H1 (cell line): Measurements from ENCODE around the gene ITGA5.

Source experiments
- ASH2L ChIP-seq: fragments of 200-600, 300-600 bp; sonication (generic); IDR thresholded peaks from one replicate; pipeline ENCODE4 v1.7.1; 2017; ENCODE audit warnings: low read length
- CEBPB ChIP-seq: IDR thresholded peaks from 2 replicates; pipeline ENCODE4 v1.6.1; 2012; ENCODE audit warnings: low read depth, low read length
- CTBP2 ChIP-seq: IDR thresholded peaks from 2 replicates; pipeline ENCODE4 v1.7.0; 2011; ENCODE audit warnings: borderline replicate concordance, mild to moderate bottlenecking, moderate library complexity, mixed read lengths, low read length; ENCODE audit not compliant: insufficient read depth, insufficient read length
- CTCF ChIP-seq, 3 experiments: IDR thresholded peaks; 1 replicate in 2 of 3; 2 replicates in 1 of 3; pipeline versions ENCODE4 v1.5.1 to v1.6.1; 2011; ENCODE audit warnings: low read length in 3 of 3, mild to moderate bottlenecking in 3 of 3, inconsistent platforms in 2 of 3, low read depth in 1 of 3, moderate library complexity in 1 of 3; ENCODE audit not compliant: insufficient read depth in 1 of 3; ENCODE audit errors: control extremely low read depth in 1 of 3
- EZH2 ChIP-seq: fragments of 200-600 bp; sonication (generic); IDR thresholded peaks from 2 replicates; pipeline ENCODE4 v1.7.1; 2012; ENCODE audit warnings: low read depth, mild to moderate bottlenecking, moderate library complexity, low read length, inconsistent platforms; ENCODE audit not compliant: severe bottlenecking
- HDAC2 ChIP-seq, 2 experiments: fragments of 300-600 bp in 1 of 2; sonication (generic) in 1 of 2; IDR thresholded peaks; 2 replicates each; pipeline ENCODE4 v1.6.1; 2011 to 2012; ENCODE audit warnings: low read depth in 2 of 2, low read length in 2 of 2, mild to moderate bottlenecking in 2 of 2, moderate library complexity in 2 of 2, borderline replicate concordance in 1 of 2, inconsistent platforms in 1 of 2
- POLR2A ChIP-seq, 2 experiments: IDR thresholded peaks; 1 replicate in 1 of 2; 2 replicates in 1 of 2; pipeline ENCODE4 v1.6.1; 2011; ENCODE audit warnings: low read depth in 2 of 2, low read length in 2 of 2, mild to moderate bottlenecking in 2 of 2; ENCODE audit errors: control extremely low read depth in 1 of 2
- RFX5 ChIP-seq: IDR thresholded peaks from 2 replicates; pipeline ENCODE4 v1.6.1; 2011; ENCODE audit warnings: low read depth, low read length, improper control_type of control experiment, borderline replicate concordance
- SIN3A ChIP-seq, 2 experiments: IDR thresholded peaks in 1 of 2; conservative IDR thresholded peaks in 1 of 2; 2 replicates each; pipeline ENCODE4 v1.6.1; 2011 to 2012; ENCODE audit warnings: low read length in 2 of 2, improper control_type of control experiment in 1 of 2, low read depth in 1 of 2, mild to moderate bottlenecking in 1 of 2
- SP1 ChIP-seq: IDR thresholded peaks from 2 replicates; pipeline ENCODE4 v1.6.1; 2011; ENCODE audit warnings: low read depth, low read length
- SP2 ChIP-seq: IDR thresholded peaks from 2 replicates; pipeline ENCODE4 v1.6.1; 2012; ENCODE audit warnings: mild to moderate bottlenecking, low read length, inconsistent platforms
- TF ChIP-seq, protein P1 (sequence below): IDR thresholded peaks from 2 replicates; pipeline ENCODE4 v1.6.1; 2012; ENCODE audit warnings: low read length, inconsistent platforms

DNA sequence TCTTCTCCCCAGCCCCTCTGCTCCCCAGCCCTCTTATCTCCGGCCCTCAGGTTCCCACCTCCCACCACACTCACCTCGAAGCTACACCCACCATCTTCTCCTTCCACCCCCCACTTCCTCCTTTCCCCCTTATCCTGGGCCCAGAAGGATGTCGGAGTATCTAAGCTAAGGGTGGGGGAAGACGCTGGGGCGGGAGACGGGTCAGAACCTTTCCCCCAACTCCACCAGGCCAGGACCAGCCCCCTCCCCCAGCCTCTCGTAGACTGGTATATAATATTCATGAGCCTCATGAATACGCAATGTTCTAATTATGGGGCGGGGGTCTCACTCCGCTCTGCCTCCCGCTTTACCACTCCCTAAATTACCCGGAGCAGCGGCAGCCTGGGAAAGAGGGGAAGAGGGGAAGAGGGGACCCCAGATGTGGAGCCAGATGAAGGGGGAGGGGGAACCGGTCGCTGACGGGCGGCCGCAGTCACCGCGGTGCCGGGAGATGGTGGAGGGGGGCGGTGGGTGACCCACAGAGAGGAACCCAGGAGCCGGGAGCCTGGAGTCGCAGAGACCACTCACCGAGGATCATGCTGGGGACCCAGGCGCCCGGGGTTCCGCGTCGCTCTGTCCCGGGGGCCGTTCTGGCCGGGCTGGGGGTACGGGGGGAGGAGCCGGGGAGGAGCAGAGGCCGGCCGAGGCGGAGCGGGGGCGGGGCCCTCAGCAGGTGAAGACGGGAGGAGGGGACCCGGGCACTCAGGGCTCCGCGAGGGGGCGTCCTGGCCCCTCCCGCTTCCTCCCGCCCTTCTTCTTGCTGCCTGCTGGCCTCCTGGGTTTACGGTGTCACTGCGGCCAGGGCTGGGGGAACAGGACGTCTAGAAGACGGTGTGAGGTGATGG is 28.2 kb downstream of the ITGA5 start:
- TF ChIP-seq, protein P1, sequence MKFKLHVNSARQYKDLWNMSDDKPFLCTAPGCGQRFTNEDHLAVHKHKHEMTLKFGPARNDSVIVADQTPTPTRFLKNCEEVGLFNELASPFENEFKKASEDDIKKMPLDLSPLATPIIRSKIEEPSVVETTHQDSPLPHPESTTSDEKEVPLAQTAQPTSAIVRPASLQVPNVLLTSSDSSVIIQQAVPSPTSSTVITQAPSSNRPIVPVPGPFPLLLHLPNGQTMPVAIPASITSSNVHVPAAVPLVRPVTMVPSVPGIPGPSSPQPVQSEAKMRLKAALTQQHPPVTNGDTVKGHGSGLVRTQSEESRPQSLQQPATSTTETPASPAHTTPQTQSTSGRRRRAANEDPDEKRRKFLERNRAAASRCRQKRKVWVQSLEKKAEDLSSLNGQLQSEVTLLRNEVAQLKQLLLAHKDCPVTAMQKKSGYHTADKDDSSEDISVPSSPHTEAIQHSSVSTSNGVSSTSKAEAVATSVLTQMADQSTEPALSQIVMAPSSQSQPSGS, result no peak
- TF ChIP-seq HDAC2 (IDR thresholded peaks at IDR 0.05; ENCODE audit: borderline replicate concordance in 1 of 2, low read depth in 2 of 2, low read length in 2 of 2) (no peak), EZH2 (no peak), SP2 (no peak), RFX5 (no peak), CTBP2 (no peak), CTCF (IDR thresholded peaks at IDR 0.05; ENCODE audit: control extremely low read depth in 1 of 3, insufficient read depth in 1 of 3, low read depth in 1 of 3, low read length in 3 of 3) (peak; percentile 30 to 33 (median 32)), POLR2A (IDR thresholded peaks at IDR 0.05; ENCODE audit: control extremely low read depth in 1 of 2, low read depth in 2 of 2, low read length in 2 of 2) (no peak), ASH2L (peak; percentile 71), CEBPB (no peak), SP1 (peak; percentile 39; the same call in 1 of the 2 replicates), SIN3A (conservative IDR thresholded peaks at IDR 0.05 in 1 of 2, IDR thresholded peaks at IDR 0.05 in 1 of 2; ENCODE audit: low read depth in 1 of 2, low read length in 2 of 2) (no peak)
